ENCODE measurements around the gene ACP5. TPM values are rescaled to one million over a fixed set of nuclear protein-coding genes. Genes with fewer than 3 reads are reported as not detected.
"Not testable (repeated sequence)": the region's sequence is repeated elsewhere in the genome, so short reads cannot be mapped to it uniquely, and the experiment has no call there.

ACP5 gene
- total RNA-seq, result 10 to 100 TPM; 11.3 to 30.2 TPM

- Histone ChIP-seq H3K36me3 (no peaks in the 10 kb centered on the region), H3K9me3 (no peaks in the 10 kb centered on the region), H3K9ac (ENCODE audit: low read depth in 2 of 2, low read length in 2 of 2) (peak within 1 kb of the TSS; percentile 58 to 70), H3K4me1 (no peaks in the 10 kb centered on the region), H3K27me3 (peaks cover 3% of the 10 kb centered on the region), H3K4me3 (peak within 1 kb of the TSS; percentile 43), H3K27ac (peak within 1 kb of the TSS; percentile 30)
- DNase-seq, result no peak
- intact Hi-C loops (cut with DNase I), result no loop called here
- TF ChIP-seq CTCF (IDR thresholded peaks at IDR 0.05), result no peak
Measured at GRCh38 chr19:11577451-11578257, at the start of gene ACP5. TSS of gene ACP5 (minus strand) at chr19:11577645. CDS start at chr19:11577317, 328 bp downstream.

- Histone ChIP-seq H3K4me1 (no peaks in the 10 kb centered on the region), H3K9me3 (no peaks in the 10 kb centered on the region), H3K36me3 (no peaks in the 10 kb centered on the region), H3K27me3 (no peaks in the 10 kb centered on the region), H3K4me3 (no peak overlapping the region), H3K9ac (ENCODE audit: low read depth in 2 of 2, low read length in 2 of 2) (no peak overlapping the region), H3K27ac (no peak overlapping the region)
- intact Hi-C loops (cut with DNase I), result no loop called here
- no peak for DNase-seq
- TF ChIP-seq CTCF (IDR thresholded peaks at IDR 0.05), result no peak
Measured at GRCh38 chr19:11626252-11626651, 48.8 kb upstream of the ACP5 start.

- Histone ChIP-seq H3K9ac (ENCODE audit: low read depth in 2 of 2, low read length in 2 of 2) (peak overlapping the region in 1 of 2 donors; percentile 55), H3K27ac (peak overlapping the region; percentile 18), H3K9me3 (no peaks in the 10 kb centered on the region), H3K4me1 (no peaks in the 10 kb centered on the region), H3K4me3 (peak overlapping the region; percentile 38), H3K27me3 (no peaks in the 10 kb centered on the region), H3K36me3 (no peaks in the 10 kb centered on the region)
- intact Hi-C loops (cut with DNase I), result no loop called here
- TF ChIP-seq CTCF (IDR thresholded peaks at IDR 0.05), result no peak
- DNase-seq, result no peak
Measured at GRCh38 chr19:11624069-11624463, 46.6 kb upstream of the ACP5 start.

- H3K27ac ChIP-seq; H3K9me3 ChIP-seq; DNase-seq; H3K36me3 ChIP-seq; H3K4me1 ChIP-seq; H3K9ac ChIP-seq (ENCODE audit: low read depth in 2 of 2, low read length in 2 of 2); H3K27me3 ChIP-seq; intact Hi-C loops (cut with DNase I); H3K4me3 ChIP-seq: not testable (repeated sequence)
Measured at GRCh38 chr19:11622401-11622800, 45.0 kb upstream of the ACP5 start.

- no peak for DNase-seq
- TF ChIP-seq CTCF (IDR thresholded peaks at IDR 0.05), result no peak
- Histone ChIP-seq H3K27me3 (no peaks in the 10 kb centered on the region), H3K27ac (no peak overlapping the region), H3K4me1 (no peaks in the 10 kb centered on the region), H3K36me3 (peaks cover 20% of the 10 kb centered on the region), H3K9me3 (peaks cover 4% of the 10 kb centered on the region), H3K9ac (ENCODE audit: low read depth in 2 of 2, low read length in 2 of 2) (no peak overlapping the region), H3K4me3 (no peak overlapping the region)
- intact Hi-C loops (cut with DNase I), result no loop called here
Measured at GRCh38 chr19:11620553-11620952, 43.1 kb upstream of the ACP5 start.

Measured in colonic mucosa (tissue), 4 donors.